ENCODE measurements around the gene GPR137B. TPM values are rescaled to one million over a fixed set of nuclear protein-coding genes. Genes with fewer than 3 reads are reported as not detected.
A peak's percentile ranks its signal among the peaks of the same experiment; 100 is the strongest.

The GPR137B gene
- total and polyA plus RNA-seq, 2 of the 4 experiments (the other 2 are of a cell fraction): 4.5 to 12.3 TPM

GRCh38 chr1:236144033-236144432 is 1.7 kb downstream of the GPR137B start:
- intact Hi-C loops (cut with micrococcal nuclease): no loop called here

More at GRCh38 chr1:236144033-236144432, 1.7 kb downstream of the GPR137B start:
- H3K9me3 ChIP-seq (ENCODE audit: control insufficient read depth, insufficient read depth, low read length): no peaks in the 10 kb centered on the region
- POLR2A ChIA-PET (ENCODE audit: unreplicated experiment): interaction anchor here (0.6 kb wide), 1 partner anchor 360 kb away, joined by 3 read pairs; no protein-coding TSS in a partner anchor
- H3K27me3 ChIP-seq (ENCODE audit: control insufficient read depth, insufficient read depth, low read length): peaks cover 17% of the 10 kb centered on the region
- no peak overlapping the region for H3K4ac ChIP-seq (ENCODE audit: low read depth, low read length)
- no peak overlapping the region for H2BK5ac ChIP-seq (ENCODE audit: low read depth, low read length, poor library complexity, severe bottlenecking)
- H2BK15ac ChIP-seq (ENCODE audit: low read depth, low read length): no peak overlapping the region
- H2AK5ac ChIP-seq (ENCODE audit: low read depth, low read length): no peak overlapping the region
- dilution Hi-C loops (cut with HindIII; ENCODE audit: low sequenced_read_pairs, unreplicated experiment): no loop called here
- CTCF ChIA-PET: interaction anchor here (0.6 kb wide), 1 partner anchor 152 kb away, joined by 5 read pairs; no protein-coding TSS in a partner anchor
- no peak for TF ChIP-seq NFE2L2 (IDR thresholded peaks at IDR 0.05; ENCODE audit: low read depth, low read length)
- TF ChIP-seq CTCF (conservative IDR thresholded peaks at IDR 0.05; ENCODE audit: low read depth, low read length): no peak
- no peak for TF ChIP-seq CEBPB (IDR thresholded peaks at IDR 0.05; ENCODE audit: low read depth, low read length)
- no peak for TF ChIP-seq ELK1 (IDR thresholded peaks at IDR 0.05; ENCODE audit: borderline replicate concordance, low read depth, low read length)
- no peak for TF ChIP-seq FOS (IDR thresholded peaks at IDR 0.05; ENCODE audit: low read depth, low read length)
- no peak for TF ChIP-seq RFX5 (IDR thresholded peaks at IDR 0.05; ENCODE audit: low read depth, low read length)
- TF ChIP-seq BHLHE40 (IDR thresholded peaks at IDR 0.05; ENCODE audit: low read depth, low read length): no peak
- no peak for TF ChIP-seq MAZ (IDR thresholded peaks at IDR 0.05; ENCODE audit: borderline replicate concordance, low read depth, low read length)
- TF ChIP-seq RAD21 (IDR thresholded peaks at IDR 0.05; ENCODE audit: low read length): no peak
- TF ChIP-seq RCOR1 (IDR thresholded peaks at IDR 0.05; ENCODE audit: insufficient replicate concordance, low read length): no peak
- TF ChIP-seq SMC3 (IDR thresholded peaks at IDR 0.05; ENCODE audit: low read depth, low read length): no peak
- no peak for TF ChIP-seq MAFK (IDR thresholded peaks at IDR 0.05; ENCODE audit: low read depth, low read length)
- TF ChIP-seq POLR2A (IDR thresholded peaks at IDR 0.05; ENCODE audit: low read depth, low read length): no peak
- no peak for TF ChIP-seq CHD1 (IDR thresholded peaks at IDR 0.05; ENCODE audit: low read depth, low read length)
- TF ChIP-seq MXI1 (IDR thresholded peaks at IDR 0.05; ENCODE audit: borderline replicate concordance, low read depth, low read length): no peak
- no peak for TF ChIP-seq USF2 (IDR thresholded peaks at IDR 0.05; ENCODE audit: low read depth, low read length)
- WGBS, 2 experiments (ENCODE audit: extremely low coverage in 2 of 2, insufficient read length in 1 of 2): 100% methylated on average over 1 of the region's 14 CpGs; no CpG with 5 or more reads in 1 of the 2 experiments
- BruUV-seq (replicated peaks): no TSS peak
- in situ Hi-C loops (cut with MboI; ENCODE audit: low sequenced_read_pairs): no loop called here
- no peak for ATAC-seq (ENCODE audit: low read depth)
- H4K91ac ChIP-seq (ENCODE audit: insufficient read depth, low read depth, low read length): no peak overlapping the region
- H4K5ac ChIP-seq (ENCODE audit: low read depth, low read length): no peak overlapping the region
- H3K14ac ChIP-seq (replicated peaks; ENCODE audit: low read depth, low read length): no peak overlapping the region
- H3K4me1 ChIP-seq (ENCODE audit: control insufficient read depth, insufficient read depth, low read length): peaks cover 2% of the 10 kb centered on the region; the same call in 1 of the 2 replicates
- H4K8ac ChIP-seq (ENCODE audit: low read depth in 2 of 2, low read length in 2 of 2): no peak overlapping the region
- 0 out of 2 replicates have a peak, but pooled peaks cover 2% of the 10 kb centered on the region for H3K9me1 ChIP-seq (ENCODE audit: insufficient read depth, low read length)
- H3K79me1 ChIP-seq (ENCODE audit: low read depth in 1 of 2, low read length in 2 of 2): peaks cover 6 to 9% of the 10 kb centered on the region in 2 experiments; a peak in 3 of 4 replicates
- H2BK120ac ChIP-seq (ENCODE audit: low read depth, low read length): no peak overlapping the region
- H3K23ac ChIP-seq (ENCODE audit: low read depth, low read length): no peak overlapping the region
- DNase-seq: no peak
- 0 out of 2 replicates have a peak, but pooled peaks cover 2% of the 10 kb centered on the region for H3K36me3 ChIP-seq (ENCODE audit: control insufficient read depth, insufficient read depth, low read length)
- no peak overlapping the region for H3K18ac ChIP-seq (ENCODE audit: low read depth, low read length)
- no peak overlapping the region for H3K9ac ChIP-seq (ENCODE audit: low read depth, low read length)
- no peak overlapping the region for H3K27ac ChIP-seq (ENCODE audit: insufficient read depth, low read length)
- H2BK20ac ChIP-seq (ENCODE audit: low read depth, low read length): no peak overlapping the region
- no peak overlapping the region for H2AFZ ChIP-seq (replicated peaks; ENCODE audit: low read length, poor library complexity)
- H4K20me1 ChIP-seq (ENCODE audit: insufficient read depth, low read length): peaks cover 7% of the 10 kb centered on the region
- H3K4me2 ChIP-seq (ENCODE audit: low read depth, low read length): peak overlapping the region; percentile 93; the same call in 1 of the 2 replicates
- H2AK9ac ChIP-seq (replicated peaks; ENCODE audit: low read depth, low read length, poor library complexity): no peak overlapping the region
- no peak overlapping the region for H3K56ac ChIP-seq (ENCODE audit: extremely low read depth, insufficient read depth, low read length)
- no peak overlapping the region for H3K4me3 ChIP-seq (ENCODE audit: insufficient read depth, low read depth, low read length)
